GM18498 (cell line): ENCODE data around the gene TMX1.
"Not testable (repeated sequence)": the region's sequence is repeated elsewhere in the genome, so short reads cannot be mapped to it uniquely, and the experiment has no call there.

ENCODE experiments used
- ATAC-seq: cut with Tn5 transposase; IDR thresholded peaks from one replicate; pipeline ENCODE4 v1.9.1; 2021; ENCODE audit warnings: mild to moderate bottlenecking, moderate library complexity; ENCODE audit not compliant: unreplicated experiment

The TMX1 gene, protein sequence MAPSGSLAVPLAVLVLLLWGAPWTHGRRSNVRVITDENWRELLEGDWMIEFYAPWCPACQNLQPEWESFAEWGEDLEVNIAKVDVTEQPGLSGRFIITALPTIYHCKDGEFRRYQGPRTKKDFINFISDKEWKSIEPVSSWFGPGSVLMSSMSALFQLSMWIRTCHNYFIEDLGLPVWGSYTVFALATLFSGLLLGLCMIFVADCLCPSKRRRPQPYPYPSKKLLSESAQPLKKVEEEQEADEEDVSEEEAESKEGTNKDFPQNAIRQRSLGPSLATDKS

DNA sequence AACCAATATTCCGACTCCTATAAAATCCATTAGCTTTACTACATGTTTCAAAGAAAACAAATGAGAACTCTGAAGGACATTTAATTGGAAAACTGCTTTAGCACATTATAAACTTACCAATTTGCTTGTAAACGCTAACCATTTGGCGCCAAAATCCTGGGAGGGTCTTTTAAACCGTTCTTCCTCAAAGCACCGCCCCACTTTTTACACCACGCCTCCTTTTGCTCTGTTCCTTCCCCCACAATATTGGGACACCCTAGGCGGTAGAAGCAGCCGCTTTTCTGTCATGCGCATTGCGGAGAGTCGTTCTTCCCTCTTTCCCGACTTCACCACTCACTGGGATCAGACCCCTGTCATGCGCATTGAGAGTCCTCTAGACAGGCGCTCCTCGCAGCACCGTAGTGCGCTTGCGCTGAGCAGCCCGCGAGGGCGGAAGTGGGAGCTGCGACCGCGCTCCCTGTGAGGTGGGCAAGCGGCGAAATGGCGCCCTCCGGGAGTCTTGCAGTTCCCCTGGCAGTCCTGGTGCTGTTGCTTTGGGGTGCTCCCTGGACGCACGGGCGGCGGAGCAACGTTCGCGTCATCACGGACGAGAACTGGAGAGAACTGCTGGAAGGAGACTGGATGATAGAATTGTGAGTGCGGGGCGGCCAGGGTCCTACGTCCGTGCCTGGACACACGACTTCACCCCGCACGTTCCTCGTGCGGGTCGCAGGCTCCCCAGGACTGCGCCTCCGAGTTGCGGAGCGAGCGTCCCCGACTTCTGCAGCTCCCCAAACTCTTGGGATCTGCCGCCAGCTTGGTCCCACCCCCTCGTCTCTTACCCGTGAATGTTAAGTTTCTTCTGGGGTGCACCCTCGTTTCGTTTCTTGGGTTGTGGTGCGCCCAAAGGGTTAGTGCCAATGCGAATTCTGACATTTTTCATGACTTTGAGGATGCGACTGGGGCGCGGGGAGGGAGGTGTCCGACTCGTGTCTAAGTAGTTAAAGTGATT, at the start of gene TMX1:
TSS of gene TMX1 (plus strand) at position 435 of the 991 bp plus-strand sequence. CDS start at position 481, 46 bp downstream.
- peak; percentile 90 for ATAC-seq

DNA sequence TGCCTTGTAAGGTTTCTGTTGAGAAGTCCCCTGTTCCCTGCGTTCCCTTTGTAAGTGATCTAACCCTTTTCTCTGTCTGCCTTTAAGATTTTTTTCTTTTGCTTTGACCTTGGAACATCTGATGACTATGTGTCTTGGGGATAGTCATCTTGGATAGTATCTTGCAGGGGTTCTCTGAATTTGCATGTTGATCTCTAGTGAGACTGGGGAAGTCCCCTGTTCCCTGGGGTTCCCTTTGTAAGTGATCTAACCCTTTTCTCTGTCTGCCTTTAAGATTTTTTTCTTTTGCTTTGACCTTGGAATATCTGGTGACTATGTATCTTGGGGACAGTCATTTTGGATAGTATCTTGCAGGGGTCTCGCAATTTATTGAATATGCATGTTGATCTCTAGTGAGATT, 38.2 kb upstream of the TMX1 start:
- ATAC-seq, result no peak

GRCh38 chr14:51202914-51203665, 37.0 kb upstream of the TMX1 start:
- ATAC-seq, result peak; percentile 75

DNA sequence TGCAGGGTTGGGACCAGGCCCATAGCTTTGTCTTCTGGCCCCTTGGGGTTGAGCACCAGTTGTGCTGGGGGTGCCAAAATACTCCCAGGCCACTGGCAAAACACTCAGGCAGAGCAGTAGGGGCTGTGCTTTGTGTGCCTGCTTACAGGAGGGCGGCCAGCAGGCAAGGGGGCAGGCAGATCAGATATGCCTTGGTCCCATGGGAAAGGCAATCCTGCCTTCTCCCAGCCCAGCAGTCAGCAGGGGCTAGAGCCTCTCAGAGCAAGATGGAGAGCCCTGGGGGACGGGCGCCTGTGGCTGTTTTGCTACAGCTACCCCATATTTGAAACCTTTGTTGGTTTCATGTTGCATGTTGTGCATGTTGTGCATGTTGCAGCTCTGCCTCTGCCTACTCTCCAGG, 36.2 kb upstream of the TMX1 start:
- ATAC-seq, result no peak

DNA sequence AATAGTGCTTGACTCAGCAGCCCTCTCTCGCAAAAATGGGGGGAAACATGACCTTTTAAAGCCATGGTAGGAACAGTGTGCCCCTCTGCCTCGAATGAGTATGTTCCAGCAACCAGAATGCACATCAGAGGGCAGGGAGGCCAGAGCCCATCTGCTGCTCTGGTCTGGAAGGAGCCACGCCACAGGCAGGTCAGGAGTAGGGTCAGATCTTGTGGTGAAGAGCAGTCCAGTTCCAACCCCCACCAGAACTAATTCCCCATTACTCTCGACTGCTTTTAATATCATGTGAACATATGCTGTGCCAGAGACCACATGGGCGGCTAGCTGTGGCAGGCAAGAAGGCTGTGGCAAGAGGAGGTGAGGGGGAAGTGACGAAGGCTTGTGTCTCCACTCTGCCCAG, 34.6 kb upstream of the TMX1 start:
- ATAC-seq, result no peak

GRCh38 chr14:51206462-51206861, 33.6 kb upstream of the TMX1 start:
- no peak for ATAC-seq

GRCh38 chr14:51207621-51208020, 32.4 kb upstream of the TMX1 start:
- no peak for ATAC-seq

GRCh38 chr14:51208982-51209381, 31.1 kb upstream of the TMX1 start:
- ATAC-seq, result peak; percentile 43

DNA sequence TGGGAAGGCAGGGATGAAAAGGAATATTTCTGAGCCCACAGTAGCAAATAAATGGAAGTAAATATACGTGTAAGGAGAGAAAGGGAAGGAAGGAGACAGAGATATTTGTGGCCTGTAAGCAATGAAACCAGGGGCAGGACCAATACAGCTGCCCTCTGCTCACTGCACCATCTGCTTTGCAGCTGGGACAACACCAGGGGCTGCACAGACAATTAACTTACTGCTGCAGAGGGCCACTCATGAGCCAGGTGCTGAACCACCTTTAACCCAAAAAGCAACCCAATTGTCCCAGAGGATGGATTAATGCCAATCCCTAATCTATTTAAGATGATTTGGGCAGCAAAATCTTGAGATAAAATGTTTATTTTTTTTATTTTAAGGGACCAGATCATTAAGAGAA, 30.6 kb upstream of the TMX1 start:
- no peak for ATAC-seq

GRCh38 chr14:51210594-51210993, 29.5 kb upstream of the TMX1 start:
- no peak for ATAC-seq

DNA sequence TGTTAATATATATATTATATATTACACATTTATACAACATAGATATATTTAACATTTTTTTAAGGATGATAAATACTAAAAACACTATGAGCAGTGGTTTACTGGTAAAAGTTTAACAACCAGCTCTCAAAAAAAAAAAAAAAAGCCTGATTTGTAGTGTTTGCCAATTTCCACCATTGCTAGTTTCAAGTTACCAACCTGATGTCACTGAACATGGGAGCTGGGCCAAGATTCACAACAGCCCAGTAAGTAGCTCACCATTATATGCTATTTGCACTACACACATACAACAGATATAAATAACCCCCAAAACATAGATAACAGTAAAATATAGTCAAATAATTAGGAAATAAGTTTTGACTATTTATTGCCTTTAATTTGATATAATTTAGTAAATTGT, 28.9 kb upstream of the TMX1 start:
- no peak for ATAC-seq

DNA sequence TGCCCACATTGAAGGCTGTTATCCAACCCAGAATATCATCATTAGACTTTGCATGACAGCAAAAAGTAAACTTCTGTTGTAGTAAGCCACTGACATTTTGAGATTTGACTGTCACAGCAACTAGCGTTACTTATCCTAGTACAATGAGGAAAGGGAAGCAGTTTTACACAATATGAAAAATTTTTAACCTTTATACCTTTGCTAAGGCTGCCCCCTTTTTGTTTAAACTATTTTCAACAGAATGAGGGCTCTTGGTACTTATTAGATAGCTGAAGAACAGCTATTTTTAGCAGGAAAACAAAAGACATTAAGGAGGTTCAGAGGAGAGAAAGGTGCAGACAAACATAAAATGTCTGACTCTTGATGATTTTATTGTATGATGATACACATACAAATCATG, 23.4 kb upstream of the TMX1 start:
- ATAC-seq, result no peak

DNA sequence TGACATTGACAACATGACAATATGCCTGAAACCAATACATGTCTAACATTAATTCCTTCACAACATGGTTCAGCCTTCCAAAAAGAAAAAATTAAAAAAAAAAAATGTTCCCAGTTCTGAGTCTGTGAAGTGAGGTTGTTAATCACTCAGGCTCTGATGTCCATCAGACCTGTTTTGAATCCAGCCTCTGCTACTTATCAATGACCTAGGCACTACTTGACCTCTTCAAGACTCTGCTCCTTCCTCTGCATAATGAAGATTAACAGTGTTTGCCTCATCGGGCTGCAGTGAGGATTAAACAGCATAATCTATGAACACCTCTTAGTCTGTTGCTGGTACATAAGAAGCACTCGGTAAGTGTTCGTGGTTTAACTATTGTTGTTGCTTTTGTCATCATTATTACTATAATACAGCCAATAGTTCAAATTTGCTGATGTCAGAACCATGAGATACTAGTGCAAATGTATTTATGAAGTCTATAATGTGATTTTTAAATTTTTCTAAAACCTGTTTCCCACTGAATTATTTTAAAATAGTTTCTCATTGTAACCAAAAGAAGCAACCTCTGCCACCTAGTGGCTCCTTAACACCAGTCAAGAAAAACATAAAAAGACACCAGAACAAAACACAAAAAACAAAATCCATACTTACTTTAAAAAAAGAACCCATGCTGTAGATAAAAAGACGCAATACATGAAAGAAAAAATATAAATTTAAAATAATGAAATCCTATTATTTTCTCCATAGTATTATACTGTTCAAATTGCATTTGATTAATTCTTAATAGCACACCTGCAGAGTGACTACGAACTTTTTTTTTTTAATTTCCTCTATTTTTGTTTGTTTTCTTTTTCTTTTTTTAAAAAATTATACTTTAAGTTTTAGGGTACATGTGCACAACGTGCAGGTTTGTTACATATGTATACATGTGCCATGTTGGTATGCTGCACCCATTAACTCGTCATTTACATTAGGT, 20.3 kb upstream of the TMX1 start:
- ATAC-seq, result no peak

GRCh38 chr14:51223463-51223862, 16.6 kb upstream of the TMX1 start:
- not testable (repeated sequence) for ATAC-seq

- no peak for ATAC-seq
Measured at GRCh38 chr14:51224551-51224950, 15.5 kb upstream of the TMX1 start.

- ATAC-seq, result no peak
Measured at GRCh38 chr14:51225751-51226150, 14.3 kb upstream of the TMX1 start.

- no peak for ATAC-seq
Measured at GRCh38 chr14:51228391-51228790, 11.7 kb upstream of the TMX1 start.

GRCh38 chr14:51228890-51229289, 11.2 kb upstream of the TMX1 start:
- ATAC-seq, result no peak

DNA sequence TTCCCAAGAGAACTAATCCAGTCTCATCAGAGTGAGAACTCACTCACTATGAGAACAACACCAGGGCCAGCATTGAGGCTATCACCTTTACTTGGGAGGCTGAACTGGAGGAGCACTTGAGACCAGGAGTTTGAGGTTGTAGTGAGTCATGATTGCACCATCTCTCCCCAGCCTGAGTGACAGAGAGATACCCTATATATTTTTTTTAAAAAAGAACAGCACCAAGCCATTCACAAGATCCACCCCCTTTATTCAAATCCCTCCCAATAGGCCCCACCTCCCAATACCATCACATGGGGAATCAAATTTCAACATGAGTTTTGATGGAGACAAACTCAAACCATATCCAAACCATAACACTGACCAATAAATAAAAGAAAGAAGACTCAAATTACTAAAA, 3.7 kb upstream of the TMX1 start:
- ATAC-seq, result no peak

- no peak for ATAC-seq
Measured at GRCh38 chr14:51240804-51241380, 845 bp downstream of the TMX1 start.
